Transverse colon (tissue), 4 donors: ENCODE results near the gene ERVW-1.
"Not testable (repeated sequence)": the region's sequence is repeated elsewhere in the genome, so short reads cannot be mapped to it uniquely, and the experiment has no call there.

Experiments used
- POLR2A ChIP-seq: fragments of 450-650 bp; IDR thresholded peaks from one replicate; pipeline ENCODE4 v1.6.1; 2016; ENCODE audit warnings: antibody characterized with exemption, mild to moderate bottlenecking, moderate library complexity
- POLR2AphosphoS5 ChIP-seq, 3 donors: sonication (generic); formaldehyde crosslinking; IDR thresholded peaks; one replicate each; pipeline ENCODE4 v1.6.1; 2016; ENCODE audit warnings: antibody characterized with exemption in 3 of 3
- TF ChIP-seq, protein P1 (sequence below), 5 experiments: fragments of 200-600 bp in 3 of 5; fragments of 450-650 bp in 2 of 5; sonication (generic) in 3 of 5; IDR thresholded peaks; 1 replicate in 2 of 5; 2 replicates in 3 of 5; pipeline ENCODE4 v1.5.1; 2016 to 2017; ENCODE audit warnings: antibody characterized with exemption in 5 of 5, inconsistent platforms in 3 of 5, mild to moderate bottlenecking in 2 of 5, moderate library complexity in 1 of 5

DNA sequence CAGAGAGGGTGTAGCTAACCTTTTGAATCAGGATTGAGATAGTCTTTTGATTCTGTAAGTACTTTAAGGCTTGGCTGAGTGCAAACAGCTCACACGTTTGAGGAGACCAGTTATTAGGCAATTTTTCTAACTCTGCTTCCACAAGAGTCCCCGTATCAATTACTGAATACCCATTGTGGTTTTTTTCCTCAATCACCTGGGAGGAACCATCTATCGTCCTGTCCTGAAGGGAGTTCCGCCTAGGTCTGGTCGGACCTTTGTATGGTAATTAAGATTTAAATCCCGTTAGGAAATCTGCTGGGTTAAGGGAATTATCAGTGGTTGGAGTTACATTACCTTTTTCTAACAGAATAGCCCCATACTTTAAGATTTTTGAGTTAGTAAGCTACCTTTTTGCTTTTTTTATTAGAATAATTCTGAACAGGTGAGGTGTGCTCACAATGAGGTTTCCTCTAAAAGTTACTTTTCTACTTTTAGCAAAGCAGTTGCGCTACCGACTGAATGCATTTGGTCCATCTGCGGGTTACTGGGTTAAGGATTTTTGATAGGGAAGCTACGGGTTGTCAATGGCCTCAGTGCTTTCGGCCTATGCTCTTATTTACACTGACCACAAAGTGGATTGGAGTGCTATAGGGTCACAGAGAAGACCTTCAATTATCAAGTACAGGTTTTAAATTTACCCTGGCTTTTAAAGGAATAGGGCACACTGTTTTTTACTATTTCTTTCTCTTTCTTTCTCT lies 1.7 kb downstream of the ERVW-1 start:
- not testable (repeated sequence) for TF ChIP-seq POLR2A; POLR2AphosphoS5 (IDR thresholded peaks at IDR 0.05)
- TF ChIP-seq, protein P1, sequence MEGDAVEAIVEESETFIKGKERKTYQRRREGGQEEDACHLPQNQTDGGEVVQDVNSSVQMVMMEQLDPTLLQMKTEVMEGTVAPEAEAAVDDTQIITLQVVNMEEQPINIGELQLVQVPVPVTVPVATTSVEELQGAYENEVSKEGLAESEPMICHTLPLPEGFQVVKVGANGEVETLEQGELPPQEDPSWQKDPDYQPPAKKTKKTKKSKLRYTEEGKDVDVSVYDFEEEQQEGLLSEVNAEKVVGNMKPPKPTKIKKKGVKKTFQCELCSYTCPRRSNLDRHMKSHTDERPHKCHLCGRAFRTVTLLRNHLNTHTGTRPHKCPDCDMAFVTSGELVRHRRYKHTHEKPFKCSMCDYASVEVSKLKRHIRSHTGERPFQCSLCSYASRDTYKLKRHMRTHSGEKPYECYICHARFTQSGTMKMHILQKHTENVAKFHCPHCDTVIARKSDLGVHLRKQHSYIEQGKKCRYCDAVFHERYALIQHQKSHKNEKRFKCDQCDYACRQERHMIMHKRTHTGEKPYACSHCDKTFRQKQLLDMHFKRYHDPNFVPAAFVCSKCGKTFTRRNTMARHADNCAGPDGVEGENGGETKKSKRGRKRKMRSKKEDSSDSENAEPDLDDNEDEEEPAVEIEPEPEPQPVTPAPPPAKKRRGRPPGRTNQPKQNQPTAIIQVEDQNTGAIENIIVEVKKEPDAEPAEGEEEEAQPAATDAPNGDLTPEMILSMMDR (IDR thresholded peaks at IDR 0.05), result not testable (repeated sequence)
